HG02623 (cell line): ENCODE results near the gene SPATS2.
"Not testable (repeated sequence)": the region's sequence is repeated elsewhere in the genome, so short reads cannot be mapped to it uniquely, and the experiment has no call there.

ENCODE experiments used
- ATAC-seq: cut with Tn5 transposase; IDR thresholded peaks from one replicate; pipeline ENCODE4 v1.9.1; 2021; ENCODE audit warnings: moderate library complexity; ENCODE audit not compliant: unreplicated experiment

SPATS2 gene

GRCh38 chr12:49349266-49349665 is 18.0 kb upstream of the SPATS2 start:
- no peak for ATAC-seq

- no peak for ATAC-seq
Measured at GRCh38 chr12:49352351-49352750, 14.9 kb upstream of the SPATS2 start.

- ATAC-seq, result no peak
Measured at GRCh38 chr12:49355913-49356312, 11.3 kb upstream of the SPATS2 start.

- no peak for ATAC-seq
Measured at GRCh38 chr12:49357103-49357678, 10.1 kb upstream of the SPATS2 start.

GRCh38 chr12:49358483-49359141 is 8.7 kb upstream of the SPATS2 start:
- ATAC-seq, result no peak

- no peak for ATAC-seq
Measured at GRCh38 chr12:49359671-49360070, 7.6 kb upstream of the SPATS2 start.

- no peak for ATAC-seq
Measured at GRCh38 chr12:49362077-49362476, 5.2 kb upstream of the SPATS2 start.

GRCh38 chr12:49364989-49365388 is 2.3 kb upstream of the SPATS2 start:
- no peak for ATAC-seq

- no peak for ATAC-seq
Measured at GRCh38 chr12:49365542-49365941, 1.7 kb upstream of the SPATS2 start.

- ATAC-seq, result peak; percentile 2
Measured at GRCh38 chr12:49366096-49366651, 1.1 kb upstream of the SPATS2 start.

- peak; percentile 63 for ATAC-seq
Measured at GRCh38 chr12:49366652-49367380, 446 bp upstream of the SPATS2 start.

- ATAC-seq, result no peak
Measured at GRCh38 chr12:49368240-49368600, 958 bp downstream of the SPATS2 start.

GRCh38 chr12:49369411-49370145 is 2.3 kb downstream of the SPATS2 start:
- peak; percentile 31 for ATAC-seq

- ATAC-seq, result no peak
Measured at GRCh38 chr12:49370539-49370938, 3.3 kb downstream of the SPATS2 start.

GRCh38 chr12:49375406-49375805 is 8.1 kb downstream of the SPATS2 start:
- no peak for ATAC-seq

GRCh38 chr12:49377386-49377785 is 10.1 kb downstream of the SPATS2 start:
- ATAC-seq, result no peak

- ATAC-seq, result not testable (repeated sequence)
Measured at GRCh38 chr12:49380184-49380583, 12.9 kb downstream of the SPATS2 start.

- no peak for ATAC-seq
Measured at GRCh38 chr12:49388682-49389386, 21.6 kb downstream of the SPATS2 start.

- no peak for ATAC-seq
Measured at GRCh38 chr12:49389387-49389703, 22.1 kb downstream of the SPATS2 start.

GRCh38 chr12:49397000-49397399 is 29.7 kb downstream of the SPATS2 start:
- no peak for ATAC-seq

- no peak for ATAC-seq
Measured at GRCh38 chr12:49400304-49400703, 33.0 kb downstream of the SPATS2 start.
